ENCODE measurements around the gene PCK1.
A peak's percentile ranks its signal among the peaks of the same experiment; 100 is the strongest.

PCK1 gene

GRCh38 chr20:57582029-57582378 is 21.1 kb downstream of the PCK1 start:
- H3K27me3 ChIP-seq (ENCODE audit: low read depth, low read length) = peaks cover 72% of the 10 kb centered on the region
- H3K27ac ChIP-seq (ENCODE audit: low read length) = no peak overlapping the region
- H2AFZ ChIP-seq (ENCODE audit: low read depth, low read length) = no peak overlapping the region

GRCh38 chr20:57582432-57583288 is 21.8 kb downstream of the PCK1 start:
- no peak overlapping the region for H3K27ac ChIP-seq (ENCODE audit: low read length)

More at GRCh38 chr20:57582029-57582378, 21.1 kb downstream of the PCK1 start:
- Histone ChIP-seq H3K36me3 (replicated peaks; ENCODE audit: low read depth, low read length) (no peaks in the 10 kb centered on the region), H3K9ac (ENCODE audit: low read length) (no peak overlapping the region), H3K4me1 (ENCODE audit: low read length) (no peaks in the 10 kb centered on the region), H3K4me2 (ENCODE audit: low read length) (no peak overlapping the region), H3K4me3 (ENCODE audit: low read length) (no peak overlapping the region), H3K79me2 (ENCODE audit: low read length) (no peaks in the 10 kb centered on the region), H3K9me3 (ENCODE audit: insufficient read depth, low read length) (no peaks in the 10 kb centered on the region), H4K20me1 (ENCODE audit: insufficient read depth, low read length) (no peaks in the 10 kb centered on the region)
- TF ChIP-seq CTCF (IDR thresholded peaks at IDR 0.05; ENCODE audit: low read depth, low read length) = no peak
- no peak for TF ChIP-seq EZH2phosphoT487 (IDR thresholded peaks at IDR 0.05; ENCODE audit: low read depth)

GRCh38 chr20:57583289-57584257 is 22.7 kb downstream of the PCK1 start:
- H3K4me3 ChIP-seq (ENCODE audit: low read length) = no peak overlapping the region
- peaks cover 68% of the 10 kb centered on the region for H3K27me3 ChIP-seq (ENCODE audit: low read depth, low read length)
- no peaks in the 10 kb centered on the region for H3K4me1 ChIP-seq (ENCODE audit: low read length)
- H3K4me2 ChIP-seq (ENCODE audit: low read length) = no peak overlapping the region
- no peaks in the 10 kb centered on the region for H3K36me3 ChIP-seq (replicated peaks; ENCODE audit: low read depth, low read length)
- no peaks in the 10 kb centered on the region for H3K9me3 ChIP-seq (ENCODE audit: insufficient read depth, low read length)
- no peak for TF ChIP-seq CTCF (IDR thresholded peaks at IDR 0.05; ENCODE audit: low read depth, low read length)
- no peak for TF ChIP-seq EZH2phosphoT487 (IDR thresholded peaks at IDR 0.05; ENCODE audit: low read depth)
- H3K27ac ChIP-seq (ENCODE audit: low read length) = no peak overlapping the region
- no peak overlapping the region for H3K9ac ChIP-seq (ENCODE audit: low read length)
- no peaks in the 10 kb centered on the region for H3K79me2 ChIP-seq (ENCODE audit: low read length)
- no peak overlapping the region for H2AFZ ChIP-seq (ENCODE audit: low read depth, low read length)
- H4K20me1 ChIP-seq (ENCODE audit: insufficient read depth, low read length) = no peaks in the 10 kb centered on the region

More at GRCh38 chr20:57582432-57583288, 21.8 kb downstream of the PCK1 start:
- Histone ChIP-seq H3K27me3 (ENCODE audit: low read depth, low read length) (peaks cover 72% of the 10 kb centered on the region), H3K4me3 (ENCODE audit: low read length) (no peak overlapping the region), H2AFZ (ENCODE audit: low read depth, low read length) (no peak overlapping the region), H3K9ac (ENCODE audit: low read length) (no peak overlapping the region), H3K4me2 (ENCODE audit: low read length) (no peak overlapping the region), H3K9me3 (ENCODE audit: insufficient read depth, low read length) (no peaks in the 10 kb centered on the region), H3K4me1 (ENCODE audit: low read length) (no peaks in the 10 kb centered on the region), H4K20me1 (ENCODE audit: insufficient read depth, low read length) (no peaks in the 10 kb centered on the region), H3K79me2 (ENCODE audit: low read length) (no peaks in the 10 kb centered on the region), H3K36me3 (replicated peaks; ENCODE audit: low read depth, low read length) (no peaks in the 10 kb centered on the region)
- TF ChIP-seq EZH2phosphoT487 (IDR thresholded peaks at IDR 0.05; ENCODE audit: low read depth) (no peak), CTCF (IDR thresholded peaks at IDR 0.05; ENCODE audit: low read depth, low read length) (peak; percentile 58)

Data from OCI-LY3 (cell line).